ENCODE measurements around the gene PPP2R5D. TPM values are rescaled to one million over a fixed set of nuclear protein-coding genes. Genes with fewer than 3 reads are reported as not detected.

The PPP2R5D gene
- total RNA-seq, 2 donors from 2014 or later: 53.0 to 96.0 TPM

DNA sequence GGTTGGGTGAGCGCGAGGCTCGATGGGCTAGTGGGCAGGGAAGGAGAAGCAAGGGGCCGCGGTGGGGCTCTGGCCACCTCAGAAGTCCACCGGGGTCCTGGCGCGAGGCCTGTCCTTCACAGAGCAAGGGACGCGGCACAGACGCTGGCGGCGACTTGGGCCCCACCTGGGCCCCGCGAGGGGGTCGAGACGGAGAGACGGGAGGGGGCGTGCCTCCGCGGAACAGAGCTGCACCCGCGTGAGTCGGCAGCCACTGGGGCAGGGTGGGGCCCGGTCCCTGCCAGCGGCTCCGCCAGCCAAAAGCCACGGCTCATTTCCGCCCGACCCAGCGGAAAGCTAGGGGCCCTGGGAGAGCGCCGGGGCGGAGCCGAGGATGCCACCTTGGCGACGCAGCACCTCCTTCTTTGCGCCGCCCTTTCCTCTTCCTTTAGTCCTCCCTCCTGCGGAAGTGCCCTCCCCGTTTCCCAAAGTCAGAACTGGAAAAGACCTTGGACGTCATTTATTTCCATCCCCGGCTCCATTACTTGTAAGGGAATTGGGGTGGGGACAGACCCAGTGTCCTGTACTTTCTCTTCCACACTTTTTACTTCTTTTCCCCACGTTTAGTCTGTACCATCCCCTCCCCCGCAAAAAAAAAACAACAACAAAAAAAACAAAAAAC, 69.3 kb downstream of the PPP2R5D start, which contains the start of gene CUL7:
CUL7 (minus strand) TSS at position 307 of the 661 bp plus-strand sequence. CDS start 1,063 bp downstream, outside the sequence.
- DNase-seq (ENCODE audit: low spot score in 2 of 2): peak; percentile 90 to 91
- peak; percentile 99 to 100 for ATAC-seq
- H3K9me3 Mint-ChIP-seq: no peaks in the 10 kb centered on the region
- peak within 1 kb of the TSS; percentile 96 for H3K27ac Mint-ChIP-seq
- H3K36me3 Mint-ChIP-seq: peaks cover 18 to 24% of the 10 kb centered on the region in 2 donors

DNA sequence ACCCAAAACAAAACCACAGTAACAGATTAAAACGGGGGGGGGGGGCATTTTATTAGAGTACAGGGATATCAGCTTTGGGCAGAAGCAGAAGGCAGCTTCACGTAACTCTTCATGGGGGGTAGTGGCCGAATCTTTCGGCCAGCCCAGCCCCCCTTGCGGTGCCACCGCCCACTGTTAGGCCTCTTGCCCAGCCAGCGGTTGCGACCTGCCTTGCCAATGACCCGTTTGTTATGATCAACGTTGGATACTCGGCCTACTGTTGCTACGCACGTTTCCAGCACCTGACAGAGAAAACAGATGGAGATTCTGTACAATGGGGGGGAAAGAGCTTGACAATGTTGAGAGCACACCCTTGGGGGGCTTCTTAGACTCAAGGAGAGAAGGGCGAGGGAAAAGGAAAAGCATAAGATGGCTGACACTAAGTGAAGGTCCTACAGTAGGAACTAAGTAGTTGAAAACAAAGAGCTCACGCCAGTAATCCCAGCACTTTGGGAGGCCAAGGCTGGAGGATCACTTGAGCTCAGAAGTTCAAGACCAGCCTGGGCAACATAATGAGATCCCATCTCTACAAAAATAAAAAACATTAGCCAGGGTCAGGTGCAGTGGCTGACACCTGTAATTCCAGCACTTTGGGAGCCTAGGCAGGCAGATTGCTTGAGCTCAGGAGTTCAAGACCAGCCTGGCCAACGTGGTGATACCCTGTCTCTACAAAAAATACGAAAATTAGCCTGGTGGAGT, 70.0 kb downstream of the PPP2R5D start:
- ATAC-seq: no peak
- Mint-ChIP-seq H3K36me3 (peaks cover 24% of the 10 kb centered on the region in 2 donors), H3K27ac (peak overlapping the region; percentile 96), H3K9me3 (no peaks in the 10 kb centered on the region)
- DNase-seq (ENCODE audit: low spot score in 2 of 2): no peak

DNA sequence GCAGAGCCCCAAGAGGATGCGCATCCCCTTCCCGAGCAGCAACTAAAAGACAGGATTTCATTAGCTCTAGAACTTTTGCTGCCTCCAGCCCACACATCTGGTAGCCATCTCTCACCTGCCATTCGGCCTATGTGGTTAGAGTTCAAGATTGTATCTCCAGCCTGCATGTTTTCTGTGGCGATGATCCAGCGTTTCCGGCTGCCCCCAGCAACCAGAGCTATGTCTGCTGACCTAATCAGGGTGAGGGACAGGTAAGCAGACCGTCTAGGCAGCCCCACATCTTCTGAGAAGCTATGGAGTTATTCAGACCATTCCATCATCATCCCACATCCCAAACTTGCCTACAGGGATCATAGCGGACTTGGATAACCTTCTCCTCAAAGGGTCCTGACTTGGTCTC, 71.6 kb downstream of the PPP2R5D start:
- no peak for DNase-seq (ENCODE audit: low spot score in 2 of 2)
- Mint-ChIP-seq H3K9me3 (no peaks in the 10 kb centered on the region), H3K36me3 (peaks cover 24% of the 10 kb centered on the region in 2 donors), H3K27ac (no peak overlapping the region)
- ATAC-seq: no peak

- ATAC-seq (no peak), DNase-seq (ENCODE audit: low spot score in 2 of 2) (no peak)
- Mint-ChIP-seq H3K36me3 (peaks cover 14 to 18% of the 10 kb centered on the region in 2 donors), H3K27ac (peak overlapping the region; percentile 95 to 98), H3K9me3 (no peaks in the 10 kb centered on the region)
Observed at GRCh38 chr6:43058531-43058930, 74.2 kb downstream of the PPP2R5D start.

- ATAC-seq (peak; percentile 96 to 97), DNase-seq (ENCODE audit: low spot score in 2 of 2) (peak; percentile 90 to 97)
- no peaks in the 10 kb centered on the region for H3K9me3 Mint-ChIP-seq
- peak within 1 kb of the TSS; percentile 95 to 98 for H3K27ac Mint-ChIP-seq
- peaks cover 7 to 11% of the 10 kb centered on the region in 2 donors for H3K36me3 Mint-ChIP-seq
Observed at GRCh38 chr6:43059168-43060033, 75.0 kb downstream of the PPP2R5D start, which contains the start of the genes KLC4 and MRPL2. TSS of gene KLC4 (plus strand) at chr6:43059631. CDS start at chr6:43061336, 1,705 bp downstream. TSS of gene MRPL2 (minus strand) at chr6:43059434. CDS start at chr6:43059381, 53 bp downstream.

GRCh38 chr6:43060034-43060754, 75.8 kb downstream of the PPP2R5D start:
- Mint-ChIP-seq H3K9me3 (no peaks in the 10 kb centered on the region), H3K27ac (peak overlapping the region; percentile 95 to 98), H3K36me3 (peaks cover 0 to 11% of the 10 kb centered on the region in 2 donors)
- DNase-seq (ENCODE audit: low spot score in 2 of 2) (no peak), ATAC-seq (no peak)

GRCh38 chr6:43060755-43061633, 76.6 kb downstream of the PPP2R5D start:
- DNase-seq (ENCODE audit: low spot score in 2 of 2): no peak

GRCh38 chr6:43061861-43062260, 77.5 kb downstream of the PPP2R5D start:
- no peak for ATAC-seq
- Mint-ChIP-seq H3K27ac (no peak overlapping the region), H3K36me3 (peaks cover 0 to 11% of the 10 kb centered on the region in 2 donors), H3K9me3 (no peaks in the 10 kb centered on the region)
- no peak for DNase-seq (ENCODE audit: low spot score in 2 of 2)

More at GRCh38 chr6:43060755-43061633, 76.6 kb downstream of the PPP2R5D start:
- Mint-ChIP-seq H3K27ac (no peak overlapping the region), H3K36me3 (peaks cover 0 to 11% of the 10 kb centered on the region in 2 donors), H3K9me3 (no peaks in the 10 kb centered on the region)
- no peak for ATAC-seq

Other genes starting within 250 kb of the PPP2R5D start
- gene TBCC, start 238.5 kb upstream of the PPP2R5D start, total RNA-seq: 10 to 100 TPM; 14.2 to 19.5 TPM
- gene BICRAL, start 202.5 kb upstream of the PPP2R5D start, total RNA-seq: 10 to 100 TPM; 12.4 to 15.0 TPM
- gene RPL7L1, start 105.0 kb upstream of the PPP2R5D start, total RNA-seq: 100 to 1,000 TPM; 120 to 125 TPM
- not detected for gene PTCRA, start 68.5 kb upstream of the PPP2R5D start, total RNA-seq
- gene CNPY3, start 55.1 kb upstream of the PPP2R5D start, total RNA-seq: 10 to 100 TPM; 37.9 to 51.6 TPM
- gene GNMT, start 23.8 kb upstream of the PPP2R5D start, total RNA-seq: 1 to 10 TPM in 1 of 2 donors, under 1 TPM in 1; 0.54 to 1.0 TPM
- gene PEX6, start 5.4 kb upstream of the PPP2R5D start, total RNA-seq: 10 to 100 TPM in 1 of 2 donors, 1 to 10 TPM in 1; 7.9 to 13.8 TPM
- 10 to 100 TPM; 79.4 to 83.6 TPM for gene MEA1, start 29.4 kb downstream of the PPP2R5D start, total RNA-seq
- 10 to 100 TPM; 67.7 to 74.0 TPM for gene KLHDC3, start 29.7 kb downstream of the PPP2R5D start, total RNA-seq
- gene RRP36, start 37.1 kb downstream of the PPP2R5D start, total RNA-seq: 10 to 100 TPM; 45.6 to 46.9 TPM
- 10 to 100 TPM; 13.0 to 21.6 TPM for gene CUL7, start 69.3 kb downstream of the PPP2R5D start, total RNA-seq
- gene MRPL2, start 74.9 kb downstream of the PPP2R5D start, total RNA-seq: 10 to 100 TPM; 87.4 to 99.8 TPM
- 10 to 100 TPM; 19.9 to 50.1 TPM for gene KLC4, start 75.1 kb downstream of the PPP2R5D start, total RNA-seq
- gene PTK7, start 91.7 kb downstream of the PPP2R5D start, total RNA-seq: 1 to 10 TPM; 2.9 to 4.7 TPM
- gene SRF, start 186.7 kb downstream of the PPP2R5D start, total RNA-seq: 10 to 100 TPM; 31.0 to 42.7 TPM
- 10 to 100 TPM; 45.7 to 88.0 TPM for gene CUL9, start 197.6 kb downstream of the PPP2R5D start, total RNA-seq
- 10 to 100 TPM; 39.3 to 73.5 TPM for gene DNPH1, start 244.9 kb downstream of the PPP2R5D start, total RNA-seq

Data from activated naive CD4-positive, alpha-beta T cell treated with anti-CD3 and anti-CD28 coated beads, Interleukin-2, amount 50 U/mL, for 72 hours (primary cell).